Endothelial cell of umbilical vein (primary cell): ENCODE data around the gene PIK3AP1.

Source experiments
- CTCF ChIP-seq, 2 donors: IDR thresholded peaks; 1 replicate in 1 of 2; 2 replicates in 1 of 2; pipeline ENCODE4 v1.5.1; 2011; ENCODE audit warnings: low read length in 2 of 2, mild to moderate bottlenecking in 2 of 2, moderate library complexity in 2 of 2, control low read depth in 1 of 2, inconsistent platforms in 1 of 2, low read depth in 1 of 2; ENCODE audit not compliant: insufficient read depth in 1 of 2; ENCODE audit errors: extremely low read depth in 1 of 2
- FOS ChIP-seq: IDR thresholded peaks from 2 replicates; pipeline ENCODE4 v1.6.1; 2011; ENCODE audit warnings: mild to moderate bottlenecking, low read length, moderate library complexity, borderline replicate concordance; ENCODE audit not compliant: insufficient read depth
- POLR2A ChIP-seq: IDR thresholded peaks from 2 replicates; pipeline ENCODE4 v1.6.1; 2012; ENCODE audit warnings: low read depth, mild to moderate bottlenecking, control low read depth, low read length

- TF ChIP-seq CTCF (IDR thresholded peaks at IDR 0.05; ENCODE audit: extremely low read depth in 1 of 2, insufficient read depth in 1 of 2, low read depth in 1 of 2, low read length in 2 of 2) (no peak), FOS (no peak), POLR2A (no peak)
Measured at GRCh38 chr10:96767611-96768010, 47.3 kb upstream of the PIK3AP1 start.
